Activated naive CD4-positive, alpha-beta T cell (primary cell): ENCODE results near the gene ZNF268.
"Not testable (repeated sequence)": the region's sequence is repeated elsewhere in the genome, so short reads cannot be mapped to it uniquely, and the experiment has no call there.

Source experiments
- DNase-seq, 4 experiments: peaks; one replicate each; lab custom pipeline; 2025; lab: John Stamatoyannopoulos, UW

The ZNF268 gene

GRCh38 chr12:133227281-133227852, 46.1 kb downstream of the ZNF268 start:
- DNase-seq = no peak

DNA sequence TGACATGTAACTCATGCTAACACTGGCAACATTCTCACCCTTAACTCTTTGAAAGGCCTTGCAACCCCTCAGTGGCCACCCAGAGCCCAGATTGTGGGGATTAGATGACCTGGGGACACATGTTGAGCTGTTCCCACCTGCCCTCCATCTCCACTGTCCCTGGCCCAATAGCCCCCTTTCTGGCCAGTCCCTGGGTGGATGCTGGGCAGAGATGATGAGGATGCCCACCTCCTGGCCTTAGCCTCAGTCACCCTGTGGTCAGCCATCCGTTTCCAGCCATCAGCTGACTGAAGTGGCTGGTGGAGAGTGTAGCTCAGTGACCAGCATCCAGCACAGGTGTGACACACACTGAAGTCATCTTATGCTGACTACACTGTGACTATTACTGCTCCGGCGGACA, 49.7 kb downstream of the ZNF268 start:
- no peak for DNase-seq

GRCh38 chr12:133233006-133233405, 51.7 kb downstream of the ZNF268 start:
- no peak for DNase-seq

GRCh38 chr12:133233993-133234564, 52.8 kb downstream of the ZNF268 start:
- DNase-seq = no peak

DNA sequence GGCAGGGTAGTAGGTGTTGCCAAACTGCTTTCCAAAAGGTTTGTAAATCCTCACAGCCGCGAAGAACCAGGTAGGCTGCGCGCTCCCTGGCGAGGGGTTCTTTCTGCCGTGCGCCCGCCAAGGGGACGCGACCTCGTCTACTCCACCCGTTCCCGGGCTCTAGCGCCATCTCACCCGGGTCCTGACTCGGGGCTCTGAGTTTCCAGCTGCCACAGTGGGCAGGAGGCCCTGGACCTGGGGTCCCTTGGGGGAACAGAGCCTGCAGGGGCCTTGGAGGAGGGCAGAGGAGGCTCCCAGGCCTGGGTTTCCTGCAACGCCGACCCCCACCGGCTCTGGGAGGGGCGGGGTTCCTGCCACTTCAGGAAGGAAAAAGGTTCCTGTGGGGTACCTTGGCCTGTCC, 53.7 kb downstream of the ZNF268 start:
- no peak for DNase-seq

- DNase-seq = no peak
Observed at GRCh38 chr12:133235401-133236112, 54.3 kb downstream of the ZNF268 start, which contains the start of gene ANHX. ANHX (minus strand) TSS chr12:133235877; CDS start chr12:133234356, 1,521 bp downstream.

DNA sequence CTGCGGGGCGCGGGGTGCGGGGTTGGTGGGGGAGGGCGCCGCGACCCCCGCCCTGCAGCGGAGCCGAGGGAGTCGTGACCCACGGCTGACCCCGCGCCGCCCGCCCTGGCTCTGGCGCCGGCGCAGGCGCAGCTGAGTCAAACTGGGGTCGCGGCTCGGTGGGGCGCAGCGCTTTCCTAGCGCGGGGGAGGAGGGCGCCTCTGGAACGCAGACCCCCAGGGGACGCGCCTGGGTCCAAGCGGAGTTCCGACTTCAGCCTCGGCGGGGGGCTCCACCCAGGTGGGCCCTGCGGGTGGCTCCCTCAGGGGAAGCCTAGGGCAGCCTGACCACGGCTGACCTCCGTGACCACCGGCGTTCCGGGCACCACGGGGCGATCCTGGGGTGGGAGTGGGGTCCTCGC, 54.8 kb downstream of the ZNF268 start:
- no peak for DNase-seq

DNA sequence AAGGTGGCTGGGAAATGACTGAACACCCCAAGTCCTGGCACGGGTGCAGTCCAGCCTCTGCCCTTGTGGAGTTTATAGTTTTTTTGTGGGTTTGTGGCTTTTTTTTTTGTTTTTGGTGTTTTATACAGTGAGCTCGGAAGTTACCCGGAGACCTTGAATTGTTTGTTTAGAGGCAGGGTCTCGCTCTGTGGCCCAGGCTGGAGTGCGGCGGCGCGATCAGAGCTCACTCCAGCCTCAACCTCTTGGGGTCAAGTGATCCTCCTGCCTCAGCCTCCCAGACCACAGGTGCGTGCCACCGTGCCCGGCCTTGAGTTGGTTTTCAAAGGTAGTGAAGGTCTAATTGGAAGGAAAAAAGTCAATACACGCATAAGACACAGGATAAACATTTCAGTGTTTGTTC, 55.3 kb downstream of the ZNF268 start:
- DNase-seq = no peak

DNA sequence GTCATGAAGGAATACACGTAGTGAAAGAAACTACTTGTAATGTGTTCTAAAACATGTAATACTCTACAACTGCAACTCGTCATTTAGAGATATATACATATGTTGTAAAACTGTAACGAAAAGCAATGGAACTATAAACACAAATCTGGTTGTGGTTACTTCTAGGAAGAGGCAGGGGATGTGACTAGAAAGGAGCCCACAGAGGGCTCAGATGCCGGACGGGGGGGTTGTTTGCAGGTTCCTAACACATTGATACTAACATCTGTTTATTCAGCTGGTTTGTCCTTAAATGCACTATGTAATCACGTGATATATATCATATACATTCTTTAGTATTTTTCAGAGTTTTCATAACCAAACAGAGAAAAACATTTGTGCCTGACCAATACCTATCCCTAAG, 70.4 kb downstream of the ZNF268 start:
- no peak for DNase-seq

DNA sequence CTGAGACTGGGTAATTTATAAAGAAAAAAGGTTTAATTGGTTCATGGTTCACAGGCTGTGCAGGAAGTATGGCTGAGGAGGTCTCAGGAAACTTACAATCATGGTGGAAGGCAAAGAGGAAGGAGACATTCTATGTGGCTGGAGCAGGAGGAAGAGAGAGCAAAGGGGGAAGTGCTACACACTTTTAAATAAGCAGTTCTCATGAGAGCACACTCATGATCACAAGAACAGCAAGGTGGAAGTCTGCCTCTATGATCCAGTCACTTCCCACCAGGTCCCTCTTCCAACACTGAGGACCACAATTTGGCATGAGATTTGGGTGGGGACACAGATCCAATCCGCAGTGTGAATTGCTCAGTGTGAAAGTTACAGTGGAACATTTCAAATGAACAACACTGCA, 74.5 kb downstream of the ZNF268 start:
- DNase-seq = not testable (repeated sequence)

- DNase-seq = no peak
Observed at GRCh38 chr12:133256321-133256720, 75.0 kb downstream of the ZNF268 start.

- DNase-seq = no peak
Observed at GRCh38 chr12:133264173-133264572, 82.9 kb downstream of the ZNF268 start.
